Measurements from ENCODE around the gene DCT.
"Not testable (repeated sequence)": the region's sequence is repeated elsewhere in the genome, so short reads cannot be mapped to it uniquely, and the experiment has no call there.

Gene DCT

DNA sequence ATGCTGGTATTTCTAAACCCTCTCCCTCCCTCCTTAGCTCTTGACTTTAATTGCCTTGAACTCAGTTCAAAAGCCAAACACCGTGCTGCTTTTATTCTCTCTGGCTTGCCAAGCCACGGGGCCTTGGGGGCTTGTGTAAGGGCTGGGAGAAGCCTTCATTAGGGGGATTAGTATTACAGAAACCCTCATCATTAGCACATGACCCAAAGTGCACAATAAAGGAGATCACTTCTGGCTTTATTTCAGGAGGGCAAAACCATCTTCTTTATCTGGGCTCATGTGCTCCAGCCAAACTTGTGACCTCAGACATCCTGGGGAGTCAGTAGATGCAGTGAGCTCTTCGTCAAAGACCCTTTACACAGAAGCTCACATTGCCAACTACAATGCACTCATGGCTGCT, at the start of gene DCT:
Gene DCT (minus strand): TSS at position 67 of the 400 bp plus-strand sequence. CDS start 427 bp downstream, outside the sequence.
- H3K27ac Mint-ChIP-seq = no peak within 1 kb of the TSS
- no peaks in the 10 kb centered on the region for H3K27me3 Mint-ChIP-seq (ENCODE audit: low read depth)
- H3K9me3 Mint-ChIP-seq = no peaks in the 10 kb centered on the region
- H3K4me1 Mint-ChIP-seq (ENCODE audit: low read depth) = no peaks in the 10 kb centered on the region
- H3K4me3 Mint-ChIP-seq = no peak within 1 kb of the TSS
- no peaks in the 10 kb centered on the region for H3K36me3 Mint-ChIP-seq (ENCODE audit: low read depth)

DNA sequence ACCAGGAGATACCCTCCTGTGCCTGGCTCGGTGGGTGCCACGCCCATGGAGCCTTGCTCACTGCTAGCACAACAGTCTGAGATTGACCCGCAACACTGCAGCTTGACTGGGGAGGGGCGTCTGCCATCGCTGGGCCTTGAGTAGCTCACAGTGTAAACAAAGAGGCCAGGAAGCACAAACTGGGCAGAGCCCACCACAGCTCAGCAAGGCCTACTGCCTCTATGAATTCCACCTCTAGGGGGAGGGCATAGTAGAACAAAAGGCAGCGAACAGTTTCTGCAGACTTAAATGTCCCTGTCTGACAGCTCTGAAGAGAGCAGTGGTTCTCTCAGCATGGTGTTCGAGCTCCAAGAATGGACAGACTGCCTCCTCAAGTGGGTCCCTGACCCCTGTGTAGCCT, 47.5 kb upstream of the DCT start:
- not testable (repeated sequence) for H3K27me3 Mint-ChIP-seq (ENCODE audit: low read depth); H3K27ac Mint-ChIP-seq; H3K4me3 Mint-ChIP-seq; H3K4me1 Mint-ChIP-seq (ENCODE audit: low read depth); H3K36me3 Mint-ChIP-seq (ENCODE audit: low read depth); H3K9me3 Mint-ChIP-seq

DNA sequence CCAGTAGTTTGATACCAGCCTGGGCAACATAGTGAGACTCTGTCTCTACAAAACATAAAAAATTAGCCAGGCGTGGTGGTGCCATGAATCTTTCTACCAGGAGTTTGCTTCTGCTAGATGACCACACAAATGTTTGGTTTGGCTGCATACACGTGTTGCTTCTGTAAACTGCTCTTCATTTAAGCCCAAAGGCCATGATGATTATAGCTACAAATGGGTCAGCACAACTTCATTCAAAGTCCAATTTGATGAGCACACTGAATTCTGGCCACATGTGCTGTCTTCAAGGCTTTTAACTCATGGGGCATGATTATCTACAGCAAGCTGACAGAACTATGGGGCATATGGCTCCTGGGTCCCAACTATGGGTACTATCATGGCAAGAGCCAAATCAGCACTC, 46.3 kb upstream of the DCT start:
- H3K27ac Mint-ChIP-seq = no peak overlapping the region
- peaks cover 4% of the 10 kb centered on the region for H3K27me3 Mint-ChIP-seq (ENCODE audit: low read depth)
- no peaks in the 10 kb centered on the region for H3K4me1 Mint-ChIP-seq (ENCODE audit: low read depth)
- H3K36me3 Mint-ChIP-seq (ENCODE audit: low read depth) = no peaks in the 10 kb centered on the region
- H3K9me3 Mint-ChIP-seq = no peaks in the 10 kb centered on the region
- no peak overlapping the region for H3K4me3 Mint-ChIP-seq

DNA sequence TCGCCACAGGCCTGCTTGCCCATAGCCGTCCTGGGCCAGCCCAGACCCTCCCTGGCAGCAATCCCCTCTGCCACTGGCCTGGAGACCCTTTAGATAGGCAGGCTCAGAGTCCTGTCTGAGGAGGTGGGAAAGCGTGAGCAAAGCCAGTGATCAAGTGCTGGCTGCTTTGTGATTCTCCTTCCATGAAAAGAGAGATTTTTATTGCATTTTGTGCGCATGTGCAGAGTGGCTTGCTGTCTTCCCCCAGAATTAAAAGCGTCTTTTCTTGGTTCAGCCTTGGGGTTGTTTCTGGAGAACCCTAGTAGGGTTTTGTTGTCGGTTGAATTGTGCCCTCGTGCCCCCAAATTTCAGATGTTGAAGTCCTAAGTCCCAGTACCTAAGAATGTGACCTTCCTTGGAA, 44.9 kb upstream of the DCT start:
- Mint-ChIP-seq H3K4me3 (no peak overlapping the region), H3K4me1 (ENCODE audit: low read depth) (no peaks in the 10 kb centered on the region), H3K36me3 (ENCODE audit: low read depth) (no peaks in the 10 kb centered on the region), H3K27me3 (ENCODE audit: low read depth) (peaks cover 4% of the 10 kb centered on the region), H3K27ac (no peak overlapping the region), H3K9me3 (no peaks in the 10 kb centered on the region)

DNA sequence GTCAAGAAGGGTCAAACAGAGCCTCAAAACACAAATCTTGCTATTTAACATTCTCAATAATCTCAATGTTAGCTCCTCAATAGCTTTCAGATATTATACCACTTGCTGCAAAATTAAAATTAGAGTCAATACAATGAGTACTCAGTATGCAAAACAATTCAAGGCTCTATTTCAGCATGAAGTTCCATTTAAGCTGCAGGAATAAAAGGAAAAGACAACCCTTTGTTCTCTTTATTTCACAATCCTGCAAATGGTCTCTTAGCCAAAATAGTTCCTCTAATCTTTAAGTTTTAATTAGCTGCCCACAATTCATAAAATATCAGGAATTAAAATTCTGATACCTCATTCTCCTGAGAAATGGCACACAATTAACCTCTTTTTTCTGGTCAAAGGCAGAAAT, 40.5 kb upstream of the DCT start:
- Mint-ChIP-seq H3K27me3 (ENCODE audit: low read depth) (peaks cover 5% of the 10 kb centered on the region), H3K4me3 (no peak overlapping the region), H3K4me1 (ENCODE audit: low read depth) (no peaks in the 10 kb centered on the region), H3K36me3 (ENCODE audit: low read depth) (no peaks in the 10 kb centered on the region), H3K9me3 (no peaks in the 10 kb centered on the region), H3K27ac (no peak overlapping the region)

DNA sequence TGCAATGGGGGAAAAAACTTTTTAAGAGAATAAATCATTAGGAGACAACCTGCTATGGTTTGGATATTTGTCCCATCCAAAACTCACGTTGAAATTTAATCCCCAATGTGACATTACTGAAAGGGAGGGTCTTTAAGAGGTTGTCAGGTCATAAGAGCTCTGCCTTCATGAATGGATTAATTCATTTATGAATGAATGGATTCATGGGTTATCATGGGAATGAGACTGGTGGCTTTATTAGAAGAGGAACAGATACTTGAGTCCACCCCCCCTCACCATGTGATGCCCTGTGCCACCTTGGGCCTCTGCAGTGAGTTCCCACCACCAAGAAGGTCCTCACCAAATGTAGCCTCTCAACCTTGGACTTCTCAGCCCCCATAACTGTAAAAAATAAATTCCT, 37.0 kb upstream of the DCT start:
- H3K36me3 Mint-ChIP-seq (ENCODE audit: low read depth) = no peaks in the 10 kb centered on the region
- H3K27me3 Mint-ChIP-seq (ENCODE audit: low read depth) = peaks cover 5% of the 10 kb centered on the region
- H3K9me3 Mint-ChIP-seq = no peaks in the 10 kb centered on the region
- no peak overlapping the region for H3K4me3 Mint-ChIP-seq
- no peak overlapping the region for H3K27ac Mint-ChIP-seq
- peaks cover 3% of the 10 kb centered on the region for H3K4me1 Mint-ChIP-seq (ENCODE audit: low read depth)

DNA sequence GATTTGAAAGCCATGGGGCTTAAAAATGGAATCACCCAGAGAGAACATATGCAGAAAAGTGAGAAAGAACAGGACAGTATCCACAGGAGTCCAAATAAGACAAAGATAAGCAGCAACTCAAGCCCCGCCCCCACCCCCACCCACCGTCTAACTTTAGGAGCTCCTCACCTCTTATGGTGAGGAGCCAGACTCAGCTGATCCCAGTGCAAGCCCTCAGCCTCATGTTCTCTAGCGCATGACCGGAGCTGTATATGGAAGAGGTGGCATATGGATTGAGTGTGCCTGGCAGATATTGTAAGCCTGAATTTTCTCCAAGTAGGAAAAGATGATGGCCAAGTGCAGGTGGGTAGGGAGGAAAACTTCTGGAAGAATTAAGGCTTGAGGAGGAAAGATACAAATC, 36.4 kb upstream of the DCT start:
- Mint-ChIP-seq H3K27me3 (ENCODE audit: low read depth) (peaks cover 5% of the 10 kb centered on the region), H3K4me1 (ENCODE audit: low read depth) (peaks cover 3% of the 10 kb centered on the region), H3K9me3 (no peaks in the 10 kb centered on the region), H3K4me3 (no peak overlapping the region), H3K36me3 (ENCODE audit: low read depth) (no peaks in the 10 kb centered on the region), H3K27ac (no peak overlapping the region)

DNA sequence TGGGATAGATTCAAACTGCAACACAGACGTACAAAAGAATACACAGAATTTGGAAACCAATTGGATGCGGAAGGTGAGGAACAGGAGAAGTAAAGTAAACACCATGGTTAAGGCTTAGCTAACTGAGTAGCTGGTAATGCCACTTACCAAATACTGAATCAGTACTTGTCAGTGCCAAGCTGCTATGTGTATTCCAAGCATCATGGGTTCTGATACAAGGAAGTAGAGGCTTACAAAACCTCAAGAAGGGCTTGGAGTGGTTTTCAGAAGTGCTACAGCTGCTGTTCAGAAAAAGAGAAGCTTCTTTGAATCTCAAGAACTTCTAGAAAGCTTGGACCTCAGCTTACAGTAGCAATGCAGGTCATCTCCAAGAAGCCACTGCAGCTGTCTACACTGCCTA, 35.9 kb upstream of the DCT start:
- Mint-ChIP-seq H3K9me3 (no peaks in the 10 kb centered on the region), H3K27me3 (ENCODE audit: low read depth) (peaks cover 5% of the 10 kb centered on the region), H3K27ac (no peak overlapping the region)

DNA sequence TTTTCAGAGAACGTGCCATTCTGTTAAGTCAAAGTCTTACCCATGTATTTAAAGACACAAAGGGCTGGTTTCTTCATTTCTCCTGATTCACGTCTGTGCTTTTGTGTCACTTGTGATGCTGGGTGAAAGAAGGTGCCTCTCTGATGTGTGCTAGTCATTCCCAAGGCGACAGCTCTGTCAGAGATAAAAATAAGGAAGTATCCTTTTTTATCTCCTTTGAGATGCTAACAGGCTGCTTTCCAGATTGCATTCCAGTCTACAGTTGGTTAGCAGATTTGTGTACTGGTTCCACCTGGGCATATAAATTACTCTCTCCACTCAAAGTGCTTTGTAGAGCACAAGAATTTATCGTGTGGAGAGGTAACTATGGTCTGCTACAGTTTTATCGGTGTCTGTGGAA, 33.5 kb upstream of the DCT start:
- Mint-ChIP-seq H3K27me3 (ENCODE audit: low read depth) (no peaks in the 10 kb centered on the region), H3K4me1 (ENCODE audit: low read depth) (peaks cover 4% of the 10 kb centered on the region), H3K4me3 (no peak overlapping the region), H3K9me3 (no peaks in the 10 kb centered on the region), H3K36me3 (ENCODE audit: low read depth) (no peaks in the 10 kb centered on the region), H3K27ac (no peak overlapping the region)

More for the DNA sequence above, 35.9 kb upstream of the DCT start:
- Mint-ChIP-seq H3K4me3 (no peak overlapping the region), H3K36me3 (ENCODE audit: low read depth) (no peaks in the 10 kb centered on the region), H3K4me1 (ENCODE audit: low read depth) (peaks cover 3% of the 10 kb centered on the region)

DNA sequence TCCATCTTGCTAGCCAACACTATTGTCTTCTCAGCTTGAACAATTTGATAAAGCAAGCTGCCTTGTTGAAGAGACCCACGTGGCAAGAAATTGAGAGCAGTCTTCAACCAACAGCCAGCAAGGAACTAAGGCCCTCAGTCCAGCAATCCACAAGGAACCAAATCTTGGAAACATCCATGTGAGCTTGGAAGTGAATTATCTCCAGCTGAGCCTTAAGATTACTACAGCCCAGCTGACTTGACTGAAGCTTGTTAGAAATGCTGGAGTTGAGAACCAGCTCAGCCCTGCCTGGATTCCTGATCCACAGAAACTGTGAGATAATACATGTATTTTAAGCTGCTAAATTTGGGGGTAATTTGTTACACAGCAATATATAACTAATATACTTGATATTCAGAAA, 26.2 kb upstream of the DCT start:
- Mint-ChIP-seq H3K9me3 (no peaks in the 10 kb centered on the region), H3K4me3 (no peak overlapping the region), H3K27ac (no peak overlapping the region), H3K36me3 (ENCODE audit: low read depth) (no peaks in the 10 kb centered on the region), H3K27me3 (ENCODE audit: low read depth) (no peaks in the 10 kb centered on the region), H3K4me1 (ENCODE audit: low read depth) (peaks cover 4% of the 10 kb centered on the region)

DNA sequence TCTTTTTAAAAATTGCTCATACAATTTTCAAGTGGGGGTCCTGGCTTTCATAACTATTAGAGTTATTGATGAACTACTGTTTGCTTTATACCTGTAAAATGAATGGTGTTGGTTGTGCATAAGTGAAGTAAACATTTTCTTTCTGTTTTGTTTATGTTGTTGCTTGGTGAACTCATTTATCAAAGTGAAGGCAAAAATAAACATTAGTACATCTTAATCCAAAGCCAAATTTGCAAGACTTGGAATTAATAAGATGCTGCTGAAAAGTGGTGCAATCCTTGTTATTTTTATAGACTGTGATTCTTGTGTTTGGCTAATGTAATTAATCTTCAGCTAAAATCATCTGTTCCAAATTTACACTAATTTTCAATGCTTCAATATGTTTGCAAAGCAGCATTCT, 24.4 kb upstream of the DCT start:
- Mint-ChIP-seq H3K27ac (no peak overlapping the region), H3K36me3 (ENCODE audit: low read depth) (no peaks in the 10 kb centered on the region), H3K4me3 (no peak overlapping the region), H3K4me1 (ENCODE audit: low read depth) (peaks cover 4% of the 10 kb centered on the region), H3K27me3 (ENCODE audit: low read depth) (no peaks in the 10 kb centered on the region), H3K9me3 (peaks cover 3% of the 10 kb centered on the region)

DNA sequence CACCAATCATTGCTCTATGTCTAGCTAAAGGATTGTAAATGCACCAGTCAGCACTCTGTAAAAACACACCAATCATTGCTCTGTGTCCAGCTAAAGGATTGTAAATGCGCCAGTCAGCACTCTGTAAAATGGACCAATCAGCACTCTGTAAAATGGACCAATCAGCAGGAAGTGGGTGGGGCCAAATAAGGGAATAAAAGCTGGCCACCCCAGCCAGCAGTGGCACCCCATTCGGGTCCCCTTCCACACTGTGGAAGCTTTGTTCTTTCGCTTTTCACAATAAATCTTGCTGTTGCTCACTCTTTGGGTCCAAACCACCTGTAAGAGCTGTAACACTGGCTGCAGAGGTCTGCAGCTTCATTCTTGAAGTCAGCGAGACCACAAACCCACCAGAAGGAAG, 19.3 kb upstream of the DCT start:
- H3K4me3 Mint-ChIP-seq; H3K36me3 Mint-ChIP-seq (ENCODE audit: low read depth); H3K27me3 Mint-ChIP-seq (ENCODE audit: low read depth); H3K27ac Mint-ChIP-seq; H3K4me1 Mint-ChIP-seq (ENCODE audit: low read depth): not testable (repeated sequence)
- peaks cover 14% of the 10 kb centered on the region for H3K9me3 Mint-ChIP-seq

DNA sequence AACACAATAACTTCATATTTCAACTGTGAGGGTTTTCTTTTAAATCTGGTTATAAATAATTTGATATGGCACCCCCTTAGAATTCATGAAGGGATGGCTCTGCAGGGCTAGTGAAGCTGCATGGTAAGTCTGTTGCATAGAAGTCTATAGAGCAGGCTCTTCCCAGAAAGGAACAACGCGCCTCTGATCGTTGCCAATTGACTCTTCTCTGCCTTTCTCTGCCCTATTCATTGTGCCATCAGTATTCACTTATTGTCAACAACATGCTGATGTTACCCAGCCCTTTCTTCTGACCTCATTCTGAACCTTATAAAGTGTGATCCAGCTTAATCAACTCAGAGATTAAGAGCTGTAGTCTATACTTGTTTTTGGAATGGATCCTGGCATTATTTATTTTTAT, 16.3 kb upstream of the DCT start:
- Mint-ChIP-seq H3K27ac (no peak overlapping the region), H3K9me3 (peaks cover 14% of the 10 kb centered on the region), H3K4me1 (ENCODE audit: low read depth) (no peaks in the 10 kb centered on the region), H3K4me3 (no peak overlapping the region), H3K36me3 (ENCODE audit: low read depth) (no peaks in the 10 kb centered on the region), H3K27me3 (ENCODE audit: low read depth) (no peaks in the 10 kb centered on the region)

DNA sequence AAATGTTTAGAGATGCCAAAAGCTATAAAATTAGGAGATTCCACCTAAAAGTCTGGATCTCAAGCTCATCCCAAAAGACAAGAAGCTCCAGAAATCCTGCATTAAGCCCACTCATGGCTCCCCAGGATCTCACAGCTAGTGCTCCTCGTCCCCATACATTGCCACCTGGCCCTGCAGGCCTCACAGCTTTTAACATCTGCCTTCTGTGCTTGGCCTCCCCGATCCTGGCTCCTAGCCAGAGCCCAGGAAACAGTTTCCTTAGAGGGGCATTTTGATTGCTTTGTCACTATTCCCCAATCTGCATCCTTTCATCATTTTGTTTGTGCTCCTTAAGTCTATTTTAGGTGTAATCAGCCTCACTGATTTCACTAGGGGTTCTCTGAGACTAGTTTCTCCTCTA, 14.5 kb upstream of the DCT start:
- Mint-ChIP-seq H3K4me3 (no peak overlapping the region), H3K27me3 (ENCODE audit: low read depth) (no peaks in the 10 kb centered on the region), H3K4me1 (ENCODE audit: low read depth) (no peaks in the 10 kb centered on the region), H3K27ac (no peak overlapping the region), H3K9me3 (peaks cover 11% of the 10 kb centered on the region), H3K36me3 (ENCODE audit: low read depth) (no peaks in the 10 kb centered on the region)

DNA sequence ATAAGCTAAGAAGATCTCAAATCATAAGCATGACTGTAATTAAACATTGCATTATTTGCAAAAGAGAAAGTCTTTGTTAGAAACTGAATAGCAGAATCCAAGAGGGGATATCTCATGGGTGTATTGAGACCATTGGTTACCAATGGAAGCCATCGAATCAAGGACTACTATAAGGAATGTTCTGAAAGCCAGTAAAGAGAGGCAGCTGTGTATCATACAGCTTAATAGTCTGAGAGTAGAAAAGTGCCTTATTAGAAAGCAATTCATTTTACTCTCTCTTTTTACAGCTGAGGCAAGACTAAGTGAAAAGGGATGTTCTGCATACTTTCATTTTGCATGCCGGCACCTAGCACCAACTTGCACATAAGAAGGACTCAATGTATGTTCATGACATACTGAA, 7.6 kb upstream of the DCT start:
- Mint-ChIP-seq H3K27me3 (ENCODE audit: low read depth) (no peaks in the 10 kb centered on the region), H3K4me3 (no peak overlapping the region), H3K27ac (no peak overlapping the region), H3K36me3 (ENCODE audit: low read depth) (no peaks in the 10 kb centered on the region), H3K9me3 (no peaks in the 10 kb centered on the region), H3K4me1 (ENCODE audit: low read depth) (no peaks in the 10 kb centered on the region)

DNA sequence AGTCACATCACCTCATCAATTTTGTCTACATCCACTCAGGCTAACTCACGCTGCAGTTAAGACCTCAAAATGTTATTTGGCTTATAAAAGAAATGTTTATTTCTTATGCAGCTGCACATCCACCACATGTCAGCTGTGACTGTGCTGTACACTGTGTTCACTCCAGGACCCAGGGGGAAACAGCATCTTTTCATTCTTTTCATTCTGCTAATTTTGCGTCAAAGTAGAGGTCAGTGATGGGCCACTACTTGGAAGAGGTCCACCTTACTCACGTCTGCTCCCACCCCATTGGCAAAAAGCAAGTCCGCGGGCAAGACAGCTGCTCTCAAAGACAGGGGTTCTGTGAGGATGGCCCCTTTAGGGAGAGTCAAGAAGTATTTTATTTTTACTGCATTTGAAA, 4.5 kb upstream of the DCT start:
- H3K27me3 Mint-ChIP-seq (ENCODE audit: low read depth) = no peaks in the 10 kb centered on the region
- no peaks in the 10 kb centered on the region for H3K9me3 Mint-ChIP-seq
- no peaks in the 10 kb centered on the region for H3K36me3 Mint-ChIP-seq (ENCODE audit: low read depth)
- no peak overlapping the region for H3K27ac Mint-ChIP-seq
- H3K4me1 Mint-ChIP-seq (ENCODE audit: low read depth) = no peaks in the 10 kb centered on the region
- H3K4me3 Mint-ChIP-seq = no peak overlapping the region

Data from T-helper 1 cell treated with Interleukin-12 subunit alpha and Interleukin-12 subunit beta and Interleukin-4 antibody, amounts not matched to agents 30 μg/mL and 1 μg/mL, for 36 hours (primary cell).